Left renal pelvis (tissue), 4 donors: ENCODE results near the gene TMTC4. TPM values are rescaled to one million over a fixed set of nuclear protein-coding genes. Genes with fewer than 3 reads are reported as not detected.
"Not testable (repeated sequence)": the region's sequence is repeated elsewhere in the genome, so short reads cannot be mapped to it uniquely, and the experiment has no call there.

Experiments
- DNase-seq, 4 donors: peaks; one replicate each; pipeline ENCODE4 v3.0.0-alpha.2; 2013; ENCODE audit warnings: low read depth in 4 of 4, low spot score in 3 of 4
- polyA plus RNA-seq, 4 donors: library from polyadenylated mRNA; unstranded; fragments of 120-200 nt; gene quantifications; one replicate each; pipeline ENCODE4 v1.2.1, GENCODE V29; 2013; ENCODE audit not compliant: insufficient read length in 4 of 4

The TMTC4 gene
- polyA plus RNA-seq, 4 donors, result 24.3 to 37.5 (median 35.7) TPM

DNA sequence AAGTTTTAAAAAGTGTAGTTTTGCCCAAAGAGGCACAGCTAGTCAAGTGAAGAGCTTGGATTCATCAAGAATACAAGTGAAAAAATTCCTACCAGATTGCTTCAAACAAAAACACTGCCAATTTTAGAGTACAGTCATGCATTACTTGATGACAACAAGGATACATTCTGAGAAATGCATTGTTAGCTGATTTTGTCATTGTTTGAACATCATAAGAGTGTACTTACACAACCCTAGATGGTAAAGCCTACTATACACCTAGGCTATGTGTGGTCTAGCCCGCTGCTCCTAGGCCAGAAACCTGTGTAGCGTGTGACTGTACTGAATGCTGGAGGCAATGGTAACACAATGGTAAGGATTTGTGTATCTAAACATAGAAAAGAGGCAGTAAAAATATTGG, 41.1 kb downstream of the TMTC4 start:
- DNase-seq, result no peak

DNA sequence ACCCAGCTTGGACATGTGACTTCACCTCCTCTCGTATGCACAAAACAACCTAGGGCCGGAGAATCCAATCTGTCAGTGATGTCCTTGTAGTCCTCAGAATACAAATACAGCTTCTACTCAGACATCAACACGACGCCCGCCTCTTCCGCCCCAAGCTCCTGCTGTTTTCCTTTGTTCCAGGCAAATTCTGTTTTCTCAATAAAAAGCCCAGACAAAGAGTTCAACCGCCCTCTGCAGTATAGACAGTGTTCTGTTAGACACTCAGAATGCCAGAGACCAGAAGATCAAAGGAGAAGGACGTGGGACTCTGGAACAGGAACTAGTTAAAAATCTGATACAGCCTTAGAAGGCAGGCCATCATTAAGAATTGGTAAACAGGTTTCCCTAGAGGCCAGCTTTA, 44.0 kb downstream of the TMTC4 start:
- no peak for DNase-seq

DNA sequence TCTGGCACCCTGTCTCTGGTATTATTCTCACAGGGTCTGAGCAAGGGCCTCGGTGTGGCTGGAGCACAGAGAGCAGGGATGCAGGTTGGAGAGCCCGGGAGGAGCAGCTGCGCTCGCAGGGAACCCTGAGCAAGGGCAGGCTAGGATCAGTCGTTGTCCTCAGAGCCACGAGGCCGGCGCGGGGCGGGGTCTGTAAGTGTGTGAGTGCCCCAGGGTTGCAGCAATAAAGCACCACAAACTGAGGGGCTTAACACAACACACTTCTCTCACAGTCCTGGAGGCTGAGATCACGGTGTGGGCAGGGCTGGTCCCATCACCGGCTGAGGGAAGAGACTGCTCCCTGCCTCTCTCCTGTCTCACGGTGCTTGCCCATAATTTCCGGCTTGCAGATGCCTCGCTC, 47.5 kb downstream of the TMTC4 start:
- DNase-seq, result no peak

DNA sequence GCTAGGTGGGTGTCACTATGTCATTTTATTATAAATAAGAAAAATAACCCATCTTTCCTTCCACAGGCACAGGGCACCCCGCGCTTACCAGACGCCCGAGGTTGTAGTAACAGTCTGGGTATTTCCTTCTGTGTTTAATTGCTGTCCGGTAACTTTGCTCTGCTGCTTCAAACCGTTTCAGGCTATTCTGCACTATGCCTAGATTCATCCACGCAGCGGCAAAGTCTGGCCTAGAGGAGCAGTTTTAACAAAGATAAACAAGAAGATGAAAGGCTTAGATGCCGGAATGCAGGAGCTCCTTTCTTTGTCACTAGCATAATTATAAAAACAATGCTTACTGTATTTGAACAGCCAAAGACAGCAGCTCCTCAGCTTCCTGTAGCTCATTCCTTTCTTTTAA, 49.1 kb downstream of the TMTC4 start:
- no peak for DNase-seq

DNA sequence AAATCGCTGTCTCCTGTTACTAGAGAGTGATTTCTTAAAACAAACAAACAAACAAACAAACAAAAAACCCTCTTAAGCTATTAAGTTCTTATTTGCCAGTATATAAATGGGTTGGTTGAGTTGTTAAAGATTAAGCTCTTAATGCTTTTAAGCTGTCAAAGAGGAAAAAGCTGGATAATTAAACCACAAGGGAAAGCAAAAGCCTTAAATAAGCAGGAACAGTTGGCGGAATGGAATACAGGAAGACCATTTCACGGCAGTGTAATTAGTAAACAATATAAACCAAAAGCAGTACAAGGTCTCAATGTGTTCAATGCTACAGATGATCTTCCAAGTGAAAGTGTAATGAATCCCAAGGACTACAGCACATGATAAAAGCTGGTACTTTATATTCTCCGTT, 53.8 kb downstream of the TMTC4 start:
- DNase-seq, result no peak

DNA sequence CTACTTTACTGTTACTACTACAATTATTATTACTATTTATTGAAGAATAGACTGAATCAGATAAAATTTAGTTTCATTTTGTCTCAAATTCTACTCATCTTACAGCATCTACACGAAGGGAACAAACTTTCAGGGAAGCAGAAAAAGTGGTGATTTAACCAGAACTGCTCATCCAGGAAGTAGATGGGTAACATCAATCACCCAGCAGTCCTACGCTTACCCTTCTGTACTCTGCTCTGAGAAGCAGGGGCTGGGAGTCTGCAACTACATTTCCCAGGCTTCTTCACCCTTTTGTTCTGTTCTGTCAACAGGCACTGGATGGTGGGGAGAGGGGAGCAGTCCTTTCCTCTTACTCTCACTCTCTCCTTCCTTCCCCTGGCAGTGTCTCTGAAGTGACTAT, 54.7 kb downstream of the TMTC4 start:
- DNase-seq, result no peak

DNA sequence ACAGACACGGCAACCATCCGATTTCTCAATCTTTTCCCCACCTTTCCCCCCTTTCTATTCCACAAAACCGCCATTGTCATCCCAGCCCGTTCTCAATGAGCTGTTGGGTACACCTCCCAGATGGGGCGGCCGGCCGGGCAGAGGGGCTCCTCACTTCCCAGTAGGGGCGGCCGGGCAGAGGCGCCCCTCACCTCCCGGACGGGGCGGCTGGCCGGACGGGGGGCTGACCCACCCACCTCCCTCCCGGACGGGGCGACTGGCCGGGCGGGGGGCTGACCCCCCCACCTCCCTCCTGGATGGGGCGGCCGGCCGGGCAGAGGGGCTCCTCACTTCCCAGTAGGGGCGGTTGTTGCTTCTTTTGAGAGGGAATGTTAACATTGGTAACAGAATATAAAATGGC, 55.7 kb downstream of the TMTC4 start:
- DNase-seq, result not testable (repeated sequence)

DNA sequence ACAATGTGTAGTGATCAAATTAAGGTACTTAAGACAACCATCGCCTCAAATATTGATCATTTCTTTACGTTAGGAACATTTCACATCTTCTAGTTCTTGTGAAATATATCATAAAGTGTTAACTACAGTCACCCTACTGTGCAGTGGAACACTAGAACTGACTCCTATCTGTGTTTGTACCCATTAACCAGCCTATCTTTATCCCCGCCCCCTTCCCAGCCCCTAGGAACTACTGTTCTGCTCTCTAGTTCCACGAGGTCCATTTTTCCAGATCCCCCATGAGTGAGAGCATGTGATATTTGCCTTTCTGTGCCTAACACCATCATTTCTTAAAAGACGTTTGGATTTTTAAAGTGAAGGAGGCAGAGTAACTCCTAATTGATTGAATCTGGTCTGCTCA, 61.6 kb downstream of the TMTC4 start:
- no peak for DNase-seq

DNA sequence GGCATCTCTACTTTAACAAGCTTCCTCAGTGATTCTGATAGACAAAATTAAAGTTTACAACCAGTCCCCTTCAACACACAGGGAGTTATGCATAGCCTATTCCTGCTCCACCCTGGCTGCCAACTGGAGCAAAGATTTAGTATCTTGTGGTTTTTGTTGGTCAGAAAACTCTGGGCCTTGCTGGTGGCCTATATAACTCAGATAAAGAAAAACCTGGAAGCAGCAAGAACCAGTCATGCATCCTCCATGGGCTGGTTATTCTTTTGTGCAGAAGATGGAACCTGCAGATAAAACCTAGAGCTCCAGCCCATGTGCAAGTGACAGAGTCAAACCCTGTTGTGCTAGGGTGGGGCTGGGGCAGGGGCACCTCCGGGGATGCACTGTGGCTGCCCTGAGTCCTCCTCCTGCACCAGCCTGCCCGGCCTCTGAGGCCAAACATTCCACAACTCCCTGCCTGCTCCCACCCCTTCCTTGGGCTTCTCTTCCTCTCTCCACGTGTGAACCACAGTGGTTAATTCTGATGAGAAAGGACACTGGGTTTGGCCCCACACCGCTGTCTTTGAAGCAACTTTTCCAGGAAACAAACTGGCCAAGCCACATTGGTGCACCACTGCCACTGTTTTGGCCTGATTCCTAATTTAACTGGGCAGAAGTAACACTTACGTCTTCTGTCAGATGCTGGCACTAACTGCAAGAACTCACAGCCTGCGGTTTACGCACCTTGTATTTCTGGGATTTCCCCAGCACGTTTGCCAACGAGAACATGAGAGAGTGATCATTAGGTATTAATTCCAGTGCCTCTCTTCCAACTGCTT, 62.7 kb downstream of the TMTC4 start:
- DNase-seq, result no peak

DNA sequence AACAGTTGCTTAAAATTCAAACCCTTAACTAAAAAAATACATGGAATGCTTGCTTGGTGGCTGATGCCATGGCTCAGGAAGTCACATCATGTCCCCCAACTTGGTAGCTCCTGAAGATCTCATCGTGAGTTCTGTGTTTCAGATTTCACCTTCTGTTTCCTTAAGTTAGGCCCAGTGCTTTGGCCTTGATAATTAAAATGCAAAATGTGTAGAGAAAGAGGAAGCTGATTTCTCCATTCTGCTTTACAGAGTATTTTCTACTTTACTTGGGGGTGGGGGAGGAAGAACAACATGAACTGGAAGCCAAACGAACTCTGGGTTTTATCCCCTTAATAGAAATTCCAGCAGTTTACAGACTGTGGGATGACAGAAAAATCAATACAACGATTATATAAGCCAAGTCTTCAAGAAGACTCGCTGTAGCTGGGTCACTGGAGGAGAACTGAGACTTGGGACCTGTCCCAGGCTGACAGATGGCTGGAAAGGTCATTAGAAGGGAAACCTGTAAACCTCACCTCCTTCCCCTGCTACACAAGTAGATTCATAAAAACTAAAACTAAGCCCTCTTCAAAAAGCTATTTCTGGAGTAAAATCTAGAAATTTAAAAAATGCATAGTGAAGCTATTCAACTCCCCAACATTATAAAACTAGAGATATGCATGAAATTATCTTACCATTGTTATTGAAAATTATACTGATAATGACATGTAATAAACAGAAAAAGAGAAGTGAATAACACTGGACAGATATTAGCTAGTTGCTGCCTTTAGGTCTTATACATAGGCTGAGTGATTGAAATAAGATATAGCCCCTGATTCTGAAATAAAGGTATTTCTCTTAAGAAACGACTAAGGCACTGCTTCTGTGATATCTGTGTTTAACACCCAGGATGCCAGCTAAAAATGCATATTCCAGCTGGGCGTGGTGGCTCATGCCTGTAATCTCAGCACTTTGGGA, 63.9 kb downstream of the TMTC4 start:
- no peak for DNase-seq

DNA sequence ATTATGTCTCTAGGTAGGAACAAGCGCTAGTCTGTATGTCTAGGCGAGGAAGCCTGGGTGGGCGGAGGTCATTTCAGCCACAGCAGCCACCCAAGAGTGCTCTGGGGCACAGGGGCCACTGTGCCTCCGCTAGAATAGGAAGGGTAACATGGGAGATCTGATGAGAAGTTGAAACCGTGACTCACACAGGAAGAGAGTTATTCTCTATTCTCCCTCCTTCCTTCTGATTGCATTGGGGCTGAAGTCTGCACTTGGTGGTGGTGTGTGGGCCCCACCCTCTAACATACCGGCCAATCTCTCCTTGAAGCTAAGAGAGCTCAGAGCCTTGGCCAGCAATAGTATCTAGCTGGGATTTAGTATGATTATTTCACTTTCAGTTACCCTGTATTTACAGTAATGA, 65.7 kb downstream of the TMTC4 start:
- DNase-seq, result no peak

DNA sequence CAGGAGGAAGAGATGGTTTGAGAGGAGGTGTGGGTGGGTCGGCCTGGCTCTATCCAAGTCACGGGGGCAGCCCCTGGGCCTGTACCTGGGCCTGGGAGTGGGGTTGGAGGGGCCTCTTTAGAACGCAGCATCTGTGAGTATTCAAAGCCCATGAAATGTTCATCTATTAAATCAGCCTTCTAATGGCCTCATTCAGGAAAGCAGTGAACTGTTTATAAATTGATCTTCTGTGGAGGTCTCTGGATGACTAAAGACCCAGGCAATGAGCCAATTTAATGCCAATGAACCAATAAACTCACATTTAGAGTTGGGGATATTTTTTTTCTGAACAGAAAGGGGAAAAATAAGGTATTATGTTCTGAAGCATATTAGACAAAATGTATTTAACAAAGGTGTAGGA, 66.1 kb downstream of the TMTC4 start:
- DNase-seq, result no peak

DNA sequence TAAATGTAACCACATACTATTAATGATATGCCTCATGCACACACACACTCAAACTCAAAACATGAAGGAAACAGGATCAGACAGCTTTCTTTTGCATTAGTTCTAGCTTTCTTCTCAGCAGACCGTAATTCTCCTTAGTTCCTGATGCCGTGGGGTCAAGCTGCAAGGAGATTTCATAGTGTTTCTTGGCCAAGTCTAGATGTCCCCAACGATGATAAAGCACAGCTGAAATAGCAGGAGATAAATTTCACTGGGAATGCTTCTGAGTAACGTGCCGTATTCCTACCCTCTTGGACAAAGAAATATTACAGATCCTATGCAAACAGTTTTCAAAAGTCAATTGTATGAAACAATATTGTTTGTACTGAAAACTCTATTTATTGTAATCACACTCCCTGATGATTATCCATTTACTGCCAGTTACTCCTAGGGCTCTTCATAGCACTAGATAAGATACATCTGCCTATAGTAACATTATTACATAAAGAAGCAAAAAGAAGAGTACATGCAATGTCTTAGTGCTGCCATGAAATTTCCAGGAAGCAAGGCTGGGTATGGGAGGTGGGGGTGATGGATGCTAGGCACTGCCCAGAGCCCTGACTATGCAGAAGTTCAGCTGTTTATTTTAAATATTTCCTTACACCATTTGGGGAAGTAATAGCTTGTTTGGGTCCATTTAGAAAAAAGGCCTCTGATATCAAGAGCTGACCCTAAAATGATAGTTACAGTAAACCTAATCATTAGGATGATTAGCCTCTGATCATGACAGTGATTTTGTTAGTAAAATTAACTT, 69.5 kb downstream of the TMTC4 start:
- no peak for DNase-seq

DNA sequence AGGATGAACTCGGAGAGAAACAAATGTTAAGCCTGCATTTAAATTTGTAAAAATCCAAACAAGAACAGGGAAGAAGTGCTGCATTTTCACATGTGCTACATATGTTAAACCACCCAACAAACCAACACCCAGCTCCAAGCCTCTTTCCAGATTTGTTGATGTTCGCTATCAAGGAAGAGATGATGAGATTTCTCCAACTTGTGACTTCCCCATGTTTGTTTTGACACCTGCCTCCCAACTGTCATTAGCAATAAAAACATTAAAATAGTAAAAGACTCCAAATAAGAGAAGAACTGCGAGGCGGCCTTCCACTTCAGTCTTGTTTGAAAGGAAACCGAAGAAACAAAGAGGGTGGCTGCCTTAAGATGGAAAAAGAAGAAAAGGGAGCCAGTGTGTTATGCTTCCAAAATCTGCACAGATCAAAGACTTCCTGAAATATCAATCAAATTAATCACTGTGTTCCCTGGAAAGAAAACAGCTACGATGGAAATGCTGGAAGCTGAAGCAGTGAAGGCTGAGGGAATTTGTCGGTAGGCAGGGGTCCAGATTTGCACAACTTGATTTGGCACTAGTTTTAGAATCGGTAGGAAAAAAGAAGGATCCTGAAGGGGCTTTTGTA, 72.0 kb downstream of the TMTC4 start:
- no peak for DNase-seq

DNA sequence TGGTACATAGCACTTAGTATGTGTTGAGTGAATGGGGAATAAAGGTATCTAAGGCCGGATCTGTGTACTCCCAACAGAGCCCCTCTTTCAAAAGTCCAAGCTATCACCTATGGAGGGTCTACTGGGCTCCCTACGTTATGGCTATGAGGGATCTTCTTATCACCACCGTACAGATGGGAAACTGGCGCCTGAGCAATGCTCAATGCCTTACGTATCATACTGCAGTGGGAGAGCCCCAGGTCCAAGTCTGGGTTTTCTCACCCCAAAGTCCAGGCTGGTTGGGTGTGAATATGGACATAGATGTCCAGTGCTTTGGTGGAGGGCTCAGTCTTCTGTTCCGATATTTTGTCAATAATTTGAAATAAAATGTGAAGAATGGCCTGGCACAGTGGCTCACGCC, 72.9 kb downstream of the TMTC4 start:
- no peak for DNase-seq

DNA sequence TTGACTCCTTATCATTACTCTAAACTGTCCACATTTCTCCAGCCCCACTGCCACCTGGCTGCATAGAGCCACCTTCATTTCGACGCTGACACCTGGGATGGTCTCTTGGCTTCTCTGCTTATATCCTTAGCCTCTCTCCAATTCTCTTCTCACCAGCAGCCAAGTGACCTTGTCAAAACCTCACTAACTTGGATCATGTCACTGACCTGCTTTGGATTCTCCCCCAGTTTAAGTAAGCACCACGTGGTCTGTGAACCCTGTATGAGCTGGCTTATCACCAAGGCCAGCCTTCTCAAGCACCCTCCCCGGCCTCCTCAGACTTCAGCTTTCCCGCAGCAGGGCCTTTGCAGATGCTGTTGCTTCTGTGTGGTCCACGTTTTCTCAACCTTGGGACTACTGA, 73.7 kb downstream of the TMTC4 start:
- DNase-seq, result no peak

DNA sequence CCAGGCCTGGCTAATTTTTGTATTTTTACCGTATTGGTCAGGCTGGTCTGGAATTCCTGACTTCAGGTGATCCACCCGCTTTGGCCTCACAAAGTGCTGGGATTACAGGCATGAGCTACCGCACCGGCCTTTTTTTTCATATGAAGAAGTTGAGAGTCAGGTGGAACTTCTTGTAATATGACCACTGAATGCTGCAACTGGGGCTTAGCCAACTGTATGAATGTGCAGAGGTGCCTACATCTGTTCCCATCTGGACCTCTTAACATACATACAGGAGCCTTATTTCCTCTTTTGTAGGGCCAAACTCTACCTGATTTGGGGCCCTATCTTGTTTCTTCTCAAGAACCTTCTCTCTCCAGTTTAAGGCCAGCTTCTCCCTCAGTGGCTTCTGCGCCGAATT, 74.1 kb downstream of the TMTC4 start:
- DNase-seq, result no peak

DNA sequence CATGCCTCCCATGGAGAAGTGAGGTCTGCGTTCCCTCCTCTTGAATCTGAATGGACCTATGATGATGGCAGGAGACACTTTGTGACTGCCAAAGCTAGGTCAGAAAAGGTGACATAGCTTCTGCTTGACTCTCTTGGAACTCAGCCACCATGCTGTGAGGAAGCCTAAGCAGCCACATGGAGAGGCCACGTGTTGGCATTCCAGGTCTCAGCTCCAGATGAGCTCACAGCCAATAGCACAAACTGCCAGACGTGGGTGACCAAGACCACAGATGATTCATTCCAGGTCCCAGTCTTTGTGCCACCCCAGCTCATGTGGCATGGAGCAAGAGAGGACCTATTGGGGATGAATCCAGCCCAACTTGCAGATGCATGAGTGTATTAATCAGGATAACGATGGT, 77.3 kb downstream of the TMTC4 start:
- DNase-seq, result no peak

DNA sequence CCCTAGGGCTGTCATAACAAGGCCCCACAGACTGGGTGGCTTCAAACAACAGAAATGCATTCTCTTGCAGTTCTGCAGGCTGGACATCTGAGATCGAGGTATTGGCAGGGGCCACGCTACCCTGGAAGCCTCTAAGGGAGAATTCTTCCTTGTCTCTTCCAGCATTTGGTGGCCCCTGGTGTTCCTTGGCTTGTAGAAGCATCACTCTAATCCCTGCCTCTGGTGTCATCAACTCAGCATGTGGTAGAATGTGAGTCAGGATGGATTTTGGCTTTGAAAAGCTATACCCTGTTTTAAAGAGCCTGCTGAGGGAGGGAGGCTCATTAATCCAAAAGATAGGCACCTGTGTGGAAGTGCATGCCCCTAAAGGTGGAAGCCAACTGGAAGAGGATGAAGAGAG, 78.1 kb downstream of the TMTC4 start:
- DNase-seq, result no peak

DNA sequence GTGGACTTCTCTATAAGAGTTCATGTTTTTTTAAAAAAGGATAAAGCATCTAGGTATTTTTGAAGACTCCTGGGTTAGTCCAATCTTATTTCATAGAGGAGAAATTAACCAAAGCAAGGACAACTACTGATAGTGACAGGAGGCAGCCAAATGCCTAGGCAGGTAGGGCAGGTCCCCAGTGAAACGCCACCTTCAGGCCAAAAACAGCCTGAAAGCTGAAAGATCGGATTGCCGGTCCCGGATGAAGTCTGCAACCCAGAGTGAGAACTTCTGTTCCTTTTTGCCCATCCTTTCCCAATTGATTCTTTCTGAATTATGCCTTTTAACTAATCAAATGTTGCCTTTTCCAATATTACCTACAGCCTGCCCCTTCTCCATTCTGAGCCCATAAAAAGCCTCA, 79.9 kb downstream of the TMTC4 start:
- no peak for DNase-seq

DNA sequence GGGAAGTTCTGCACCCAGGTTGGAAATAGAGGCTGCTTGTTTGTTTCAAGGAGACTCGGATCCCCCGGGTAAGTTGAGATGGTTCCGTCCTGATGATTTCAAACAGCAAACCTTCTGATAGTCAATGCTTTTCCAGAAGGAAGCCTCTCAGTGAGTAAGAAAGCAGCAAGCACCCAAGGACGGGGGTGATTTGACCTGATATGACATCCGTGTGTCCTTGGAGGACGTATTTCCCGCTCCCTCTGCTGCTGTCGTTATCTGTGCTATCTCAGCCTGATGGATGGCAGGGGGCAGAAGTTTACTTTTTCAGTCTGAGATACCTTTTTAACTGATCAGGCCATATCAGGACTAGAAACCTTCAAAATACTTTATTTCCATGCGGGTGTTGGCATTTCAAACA, 80.3 kb downstream of the TMTC4 start:
- DNase-seq, result no peak
